Measurements from ENCODE around the gene TTC19.

TTC19 gene

DNA sequence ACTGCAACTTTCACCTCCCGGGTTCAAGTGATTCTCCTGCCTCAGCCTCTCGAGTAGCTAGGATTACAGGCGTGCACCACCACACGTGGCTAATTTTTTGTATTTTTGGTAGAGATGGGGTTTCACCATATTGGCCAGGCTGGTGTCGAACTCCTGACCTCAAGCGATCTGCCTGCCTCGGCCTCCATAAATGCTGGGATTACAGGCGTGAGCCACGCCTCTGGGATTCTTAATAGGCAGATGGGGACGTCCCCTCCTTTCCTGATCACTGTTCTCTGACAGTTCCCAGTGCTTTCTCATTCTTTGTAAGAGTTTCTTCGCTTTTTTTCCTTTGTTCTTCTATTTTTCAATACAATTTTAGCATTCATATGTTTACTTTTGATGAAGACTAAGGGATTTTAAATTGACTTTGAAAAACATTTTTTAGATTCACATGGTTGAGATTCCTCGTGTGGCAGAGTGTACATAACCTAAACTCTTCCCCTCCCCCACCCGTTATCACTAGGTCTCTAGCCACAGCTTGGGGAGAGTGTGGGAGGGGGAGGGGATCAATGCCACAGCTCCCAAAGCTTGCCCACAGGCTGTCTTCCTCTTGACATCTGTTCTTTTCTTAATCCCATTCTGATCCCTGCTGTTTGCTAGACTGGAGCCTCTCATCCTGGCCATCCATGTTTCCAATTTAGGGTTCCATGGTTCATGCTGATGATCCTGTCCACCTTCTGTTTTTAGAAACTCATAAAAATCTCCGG, 43.7 kb upstream of the TTC19 start:
- no peak for DNase-seq (ENCODE audit: extremely low spot score)
- no peak for TF ChIP-seq CTCF (IDR thresholded peaks at IDR 0.05; ENCODE audit: control extremely low read depth, extremely low read depth, low read depth, missing control alignments)
- POLR2A ChIA-PET, result no interaction called here
- CTCF ChIA-PET, result no interaction called here

DNA sequence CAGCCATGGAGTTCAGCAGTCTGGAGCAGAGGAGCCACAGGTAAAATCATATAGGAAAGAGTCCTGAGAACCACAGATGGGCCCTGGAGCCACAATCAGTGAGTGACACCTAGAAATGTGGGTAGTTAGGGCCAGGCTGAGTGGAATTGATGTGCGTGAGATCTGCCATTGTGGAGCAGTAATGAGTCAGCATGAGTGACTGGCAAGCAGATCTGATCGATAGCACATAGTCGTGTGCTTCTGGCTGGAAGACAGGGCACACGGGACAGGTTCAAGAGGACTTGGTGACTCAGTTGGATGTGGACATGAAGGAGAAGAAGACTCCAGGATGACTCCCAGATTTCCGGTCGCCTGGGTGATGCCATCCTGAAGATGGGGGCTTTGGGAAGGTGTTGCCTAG, 42.4 kb upstream of the TTC19 start:
- CTCF ChIA-PET, result no interaction called here
- DNase-seq (ENCODE audit: extremely low spot score), result no peak
- POLR2A ChIA-PET, result no interaction called here
- no peak for TF ChIP-seq CTCF (IDR thresholded peaks at IDR 0.05; ENCODE audit: control extremely low read depth, extremely low read depth, low read depth, missing control alignments)

DNA sequence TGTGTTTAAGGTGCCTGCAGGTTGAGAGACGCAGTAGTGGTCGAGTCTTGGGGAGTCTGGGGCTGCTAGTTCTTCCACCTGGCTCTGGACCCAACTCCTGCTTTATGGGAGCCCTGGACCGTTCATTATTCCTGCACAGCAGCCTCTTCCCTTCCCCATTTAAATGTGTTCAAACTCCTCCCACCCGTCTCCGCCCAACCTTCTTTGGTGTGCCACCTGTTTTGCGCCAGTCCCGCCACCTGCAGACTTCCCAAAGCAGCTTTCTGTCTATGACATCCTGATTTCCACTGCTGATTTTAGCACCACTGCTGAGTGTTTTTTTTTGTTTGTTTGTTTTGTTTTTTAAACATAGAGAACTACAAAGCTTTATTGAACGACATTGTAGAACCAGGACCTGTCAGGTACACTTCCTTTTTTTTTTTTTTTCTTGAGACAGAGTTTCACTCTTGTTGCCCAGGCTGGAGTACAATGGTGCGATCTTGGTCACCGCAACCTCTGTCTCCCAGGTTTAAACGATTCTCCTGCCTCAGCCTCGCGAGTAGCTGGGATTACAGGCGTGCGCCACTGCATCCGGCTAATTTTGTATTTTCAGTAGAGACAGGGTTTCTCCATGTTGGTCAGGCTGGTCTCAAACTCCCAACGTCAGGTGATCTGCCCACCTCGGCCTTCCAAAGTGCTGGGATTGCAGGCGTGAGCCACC, 41.9 kb upstream of the TTC19 start:
- ChIA-PET CTCF (interaction anchor here (1.4 kb wide), 1 partner anchor 42 kb away, joined by 5 read pairs; the partner anchor contains the start of genes TTC19 and ZSWIM7), POLR2A (no interaction called here)
- TF ChIP-seq CTCF (IDR thresholded peaks at IDR 0.05; ENCODE audit: control extremely low read depth, extremely low read depth, low read depth, missing control alignments), result no peak
- DNase-seq (ENCODE audit: extremely low spot score), result no peak

DNA sequence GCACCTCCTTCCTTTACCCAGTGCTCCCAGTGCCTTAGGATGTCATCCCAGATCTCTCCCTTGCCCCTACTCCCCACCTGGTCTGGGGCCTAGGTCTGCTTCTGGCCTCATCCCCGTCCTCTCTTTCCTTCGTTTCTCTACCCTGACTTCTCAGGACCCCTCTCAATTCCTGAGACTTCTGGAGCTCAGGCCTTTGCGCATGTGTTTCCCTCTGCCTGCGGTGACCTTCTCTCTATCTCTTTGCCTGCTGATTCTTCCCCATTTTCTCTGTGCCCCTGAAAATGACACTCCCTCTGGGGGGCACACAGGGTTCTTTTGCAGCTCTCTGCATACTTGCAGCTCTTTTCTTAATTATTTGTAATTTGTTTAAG, 41.2 kb upstream of the TTC19 start:
- ChIA-PET POLR2A (interaction anchor here (1.3 kb wide), 1 partner anchor 41 kb away, joined by 4 read pairs; the partner anchor contains the start of genes TTC19 and ZSWIM7), CTCF (interaction anchor here (0.9 to 1.4 kb wide), 3 partner anchors 13 to 130 kb away, joined by 3 to 5 read pairs (median 4); partner anchors contain the start of genes TTC19 and ZSWIM7)
- DNase-seq (ENCODE audit: extremely low spot score), result no peak
- TF ChIP-seq CTCF (IDR thresholded peaks at IDR 0.05; ENCODE audit: control extremely low read depth, extremely low read depth, low read depth, missing control alignments), result no peak

DNA sequence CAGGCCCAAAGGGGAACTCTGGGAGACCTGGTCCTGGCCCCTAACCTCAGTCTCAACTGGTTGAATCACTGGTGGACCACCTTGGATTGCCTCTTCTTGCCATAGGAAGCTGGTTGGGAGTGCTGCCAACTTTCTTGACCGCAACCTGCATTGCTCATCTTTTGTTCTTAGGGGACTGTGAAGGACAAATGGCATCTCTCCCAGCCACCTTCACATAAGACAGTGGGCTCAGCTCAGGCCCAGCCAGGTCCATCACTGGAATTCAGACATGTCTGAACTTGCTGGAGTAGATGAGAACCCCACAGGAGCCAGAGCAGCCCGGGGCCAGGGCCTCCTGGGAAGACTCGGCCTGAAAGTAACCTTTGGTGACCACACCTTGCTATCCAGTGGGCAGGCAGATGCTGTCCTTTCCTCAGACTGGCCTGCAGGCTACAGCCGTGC, 35.9 kb upstream of the TTC19 start:
- POLR2A ChIA-PET, result no interaction called here
- CTCF ChIA-PET, result no interaction called here
- DNase-seq (ENCODE audit: extremely low spot score), result no peak
- TF ChIP-seq CTCF (IDR thresholded peaks at IDR 0.05; ENCODE audit: control extremely low read depth, extremely low read depth, low read depth, missing control alignments), result no peak

- DNase-seq (ENCODE audit: extremely low spot score), result no peak
- TF ChIP-seq CTCF (IDR thresholded peaks at IDR 0.05; ENCODE audit: control extremely low read depth, extremely low read depth, low read depth, missing control alignments), result no peak
- POLR2A ChIA-PET, result no interaction called here
- CTCF ChIA-PET, result interaction anchor here (1.0 kb wide), 1 partner anchor 30 kb away, joined by 4 read pairs; no protein-coding TSS in a partner anchor
These were observed 34.1 kb upstream of the TTC19 start for GRCh38 chr17:15965528-15965927.

All from GM10248 (cell line).